Measurements from ENCODE around the gene KRT74.

KRT74 gene

DNA sequence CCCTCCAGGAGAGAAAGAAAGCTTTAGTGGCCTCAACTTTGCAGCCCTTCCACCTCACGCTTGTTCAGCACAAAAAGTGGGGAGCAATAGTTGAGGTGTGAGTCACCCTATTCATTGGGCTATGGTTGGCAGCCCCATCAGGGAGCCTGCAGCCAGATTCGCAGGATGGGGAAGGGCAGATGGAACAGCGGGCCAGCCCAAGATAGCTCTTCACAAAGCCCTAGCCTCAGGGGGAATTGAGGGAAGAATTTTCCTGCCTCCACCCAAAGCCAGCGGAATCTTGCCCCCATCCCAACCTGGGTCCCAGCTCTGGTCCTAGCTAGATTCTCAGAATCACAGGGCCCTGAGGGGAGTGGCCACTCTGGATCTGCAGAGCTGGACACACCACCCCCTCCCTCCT, 49.8 kb downstream of the KRT74 start:
- no peaks in the 10 kb centered on the region for H3K36me3 ChIP-seq (ENCODE audit: control insufficient read depth, insufficient read depth, low read length)
- no peaks in the 10 kb centered on the region for H3K27me3 ChIP-seq (replicated peaks; ENCODE audit: control insufficient read depth, insufficient read depth, low read length)
- H3K4me3 ChIP-seq (replicated peaks; ENCODE audit: low read depth, low read length): no peak overlapping the region
- no peak for DNase-seq (ENCODE audit: extremely low read depth, insufficient read length)
- TF ChIP-seq, protein P1, sequence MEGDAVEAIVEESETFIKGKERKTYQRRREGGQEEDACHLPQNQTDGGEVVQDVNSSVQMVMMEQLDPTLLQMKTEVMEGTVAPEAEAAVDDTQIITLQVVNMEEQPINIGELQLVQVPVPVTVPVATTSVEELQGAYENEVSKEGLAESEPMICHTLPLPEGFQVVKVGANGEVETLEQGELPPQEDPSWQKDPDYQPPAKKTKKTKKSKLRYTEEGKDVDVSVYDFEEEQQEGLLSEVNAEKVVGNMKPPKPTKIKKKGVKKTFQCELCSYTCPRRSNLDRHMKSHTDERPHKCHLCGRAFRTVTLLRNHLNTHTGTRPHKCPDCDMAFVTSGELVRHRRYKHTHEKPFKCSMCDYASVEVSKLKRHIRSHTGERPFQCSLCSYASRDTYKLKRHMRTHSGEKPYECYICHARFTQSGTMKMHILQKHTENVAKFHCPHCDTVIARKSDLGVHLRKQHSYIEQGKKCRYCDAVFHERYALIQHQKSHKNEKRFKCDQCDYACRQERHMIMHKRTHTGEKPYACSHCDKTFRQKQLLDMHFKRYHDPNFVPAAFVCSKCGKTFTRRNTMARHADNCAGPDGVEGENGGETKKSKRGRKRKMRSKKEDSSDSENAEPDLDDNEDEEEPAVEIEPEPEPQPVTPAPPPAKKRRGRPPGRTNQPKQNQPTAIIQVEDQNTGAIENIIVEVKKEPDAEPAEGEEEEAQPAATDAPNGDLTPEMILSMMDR (IDR thresholded peaks at IDR 0.05; ENCODE audit: insufficient read depth, low read length, poor library complexity, severe bottlenecking): no peak

DNA sequence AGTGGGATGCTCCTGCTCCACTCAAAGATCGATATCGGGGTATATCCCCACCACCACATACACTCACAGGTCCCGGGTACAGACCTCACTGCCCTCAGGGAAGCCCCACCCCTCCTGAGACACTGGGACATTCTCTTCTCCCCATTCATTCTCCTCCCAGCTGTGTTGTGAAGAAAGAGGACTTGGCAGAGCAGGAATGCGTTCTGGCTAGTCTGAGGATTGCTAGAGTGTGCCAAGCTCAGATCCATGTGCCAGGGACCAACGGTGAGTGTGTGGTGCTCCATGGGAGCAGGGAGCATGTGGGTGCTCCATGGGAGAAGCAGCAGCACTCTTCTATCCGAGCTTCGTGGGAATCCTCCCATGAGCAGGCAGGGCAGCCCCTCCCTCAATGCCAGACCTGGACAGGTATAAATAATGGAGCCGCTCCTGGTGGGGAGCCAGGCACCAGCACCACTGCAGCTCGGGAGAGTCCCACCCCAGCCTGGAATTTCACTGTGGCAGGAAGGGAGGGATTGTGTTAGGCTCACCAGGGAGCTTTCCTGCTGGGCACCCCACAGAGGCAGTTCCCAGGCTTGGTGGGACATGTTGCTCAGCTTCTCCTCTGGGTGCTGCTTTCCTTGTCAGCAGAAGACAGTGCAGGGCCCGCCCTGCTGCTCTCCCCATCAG, 51.2 kb downstream of the KRT74 start:
- TF ChIP-seq, protein P1 (IDR thresholded peaks at IDR 0.05; ENCODE audit: insufficient read depth, low read length, poor library complexity, severe bottlenecking): no peak
- DNase-seq (ENCODE audit: extremely low read depth, insufficient read length): no peak
- Histone ChIP-seq H3K4me3 (replicated peaks; ENCODE audit: low read depth, low read length) (no peak overlapping the region), H3K36me3 (ENCODE audit: control insufficient read depth, insufficient read depth, low read length) (no peaks in the 10 kb centered on the region), H3K27me3 (replicated peaks; ENCODE audit: control insufficient read depth, insufficient read depth, low read length) (no peaks in the 10 kb centered on the region; the same call in 1 of the 2 replicates)

DNA sequence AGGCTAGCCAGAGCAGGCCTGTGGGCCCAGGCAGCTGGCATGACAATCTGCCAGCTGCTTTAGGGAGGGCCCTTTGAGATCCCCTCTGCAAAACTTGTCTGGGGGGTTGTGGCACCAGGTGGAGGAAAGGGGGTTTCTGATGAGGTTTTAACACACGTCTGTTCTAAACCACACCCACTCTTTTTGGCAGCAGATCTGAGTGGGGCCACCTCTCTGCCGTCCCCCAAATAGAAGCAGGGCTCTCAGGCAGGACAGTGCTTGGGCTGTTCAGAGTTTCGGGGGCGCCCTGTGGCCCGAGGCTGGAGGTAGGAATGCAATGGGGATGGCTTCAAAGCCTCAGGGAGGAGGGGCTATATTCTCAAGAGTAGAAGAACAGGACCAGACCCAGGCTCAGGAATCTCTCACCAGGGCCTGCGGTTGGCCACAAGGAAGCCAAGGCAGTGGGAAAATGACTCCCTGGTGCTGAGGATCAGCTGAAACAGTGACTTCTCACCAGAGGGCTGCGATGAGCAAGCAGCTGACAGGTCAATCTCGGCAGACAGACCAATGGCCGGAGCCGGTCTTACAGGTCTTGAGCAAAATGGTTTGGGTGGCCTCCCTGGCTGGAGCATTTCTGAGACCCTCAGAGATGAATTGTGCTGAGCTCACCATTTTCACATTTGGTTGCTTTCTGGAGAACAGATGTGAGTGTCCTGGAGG, 51.9 kb downstream of the KRT74 start:
- Histone ChIP-seq H3K4me3 (replicated peaks; ENCODE audit: low read depth, low read length) (no peak overlapping the region), H3K27me3 (replicated peaks; ENCODE audit: control insufficient read depth, insufficient read depth, low read length) (no peaks in the 10 kb centered on the region; the same call in 1 of the 2 replicates), H3K36me3 (ENCODE audit: control insufficient read depth, insufficient read depth, low read length) (no peaks in the 10 kb centered on the region)
- DNase-seq (ENCODE audit: extremely low read depth, insufficient read length): no peak
- TF ChIP-seq, protein P1 (IDR thresholded peaks at IDR 0.05; ENCODE audit: insufficient read depth, low read length, poor library complexity, severe bottlenecking): no peak

DNA sequence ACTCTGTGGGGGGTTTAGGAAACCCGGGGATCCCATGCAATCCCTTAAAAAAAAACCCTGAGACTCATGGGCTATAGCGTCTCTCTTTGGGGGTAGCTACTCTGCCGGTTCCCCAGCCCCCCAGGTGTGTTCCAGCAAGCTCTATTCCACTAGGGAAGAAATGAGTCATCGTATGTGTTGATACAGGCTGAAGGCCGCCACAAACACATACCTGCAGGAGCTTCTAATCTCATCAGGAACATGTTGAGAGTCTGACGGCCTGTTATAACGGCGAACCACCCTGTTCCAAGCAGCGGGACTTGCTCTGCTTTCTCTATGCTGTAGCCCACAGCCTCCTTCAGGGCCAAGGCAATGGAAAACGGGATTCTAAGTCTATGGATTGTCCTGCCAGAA, 52.5 kb downstream of the KRT74 start:
- Histone ChIP-seq H3K36me3 (ENCODE audit: control insufficient read depth, insufficient read depth, low read length) (no peaks in the 10 kb centered on the region), H3K27me3 (replicated peaks; ENCODE audit: control insufficient read depth, insufficient read depth, low read length) (no peaks in the 10 kb centered on the region; the same call in 1 of the 2 replicates), H3K4me3 (replicated peaks; ENCODE audit: low read depth, low read length) (no peak overlapping the region)
- TF ChIP-seq, protein P1 (IDR thresholded peaks at IDR 0.05; ENCODE audit: insufficient read depth, low read length, poor library complexity, severe bottlenecking): no peak
- DNase-seq (ENCODE audit: extremely low read depth, insufficient read length): no peak

DNA sequence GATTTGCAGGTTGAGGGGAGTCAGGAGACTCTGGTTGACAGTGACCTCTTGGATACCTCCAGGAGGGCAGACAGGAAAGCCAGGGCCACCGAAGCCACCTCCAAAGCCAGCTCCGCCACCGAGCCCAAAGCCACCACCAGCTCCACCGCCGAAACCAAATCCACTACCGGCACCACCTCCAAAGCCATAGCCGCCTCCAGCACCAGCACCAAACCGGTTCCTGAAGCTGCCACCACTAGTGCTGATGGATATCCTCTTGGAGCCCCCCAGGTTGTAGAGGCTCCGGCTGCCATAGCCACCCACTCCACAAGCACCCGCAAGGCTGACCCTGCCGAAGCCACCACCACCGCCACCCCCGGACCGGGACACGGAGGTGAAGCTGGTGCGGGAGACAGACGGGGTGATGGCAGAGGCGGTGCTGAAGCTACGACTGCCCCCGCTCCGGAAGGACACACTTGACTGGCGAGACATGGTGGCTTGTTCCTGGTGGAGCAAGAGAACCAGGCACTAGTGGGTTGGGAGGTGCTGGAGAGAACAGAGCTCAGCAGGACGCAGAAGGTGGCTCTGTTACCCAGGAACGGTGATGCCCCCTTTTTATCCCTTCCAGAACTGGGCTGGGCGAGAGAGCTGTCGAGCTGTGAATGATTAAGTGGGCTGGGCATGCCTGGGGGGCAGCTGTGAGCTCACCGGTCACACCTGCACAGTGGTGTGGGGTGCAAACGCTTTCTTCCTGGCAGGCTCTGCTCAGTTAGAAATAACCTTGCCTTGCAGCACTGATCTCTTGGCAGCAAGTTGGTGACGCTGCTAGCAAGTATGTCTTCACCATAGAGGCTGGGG, 53.6 kb downstream of the KRT74 start, which contains the start of gene KRT5:
TSS of gene KRT5 (minus strand) at position 569 of the 837 bp plus-strand sequence. CDS start at position 471, 98 bp downstream.
- DNase-seq (ENCODE audit: extremely low read depth, insufficient read length): no peak
- no peak within 1 kb of the TSS for H3K4me3 ChIP-seq (replicated peaks; ENCODE audit: low read depth, low read length)

More for the DNA sequence above, 53.6 kb downstream of the KRT74 start, which contains the start of gene KRT5:
- Histone ChIP-seq H3K27me3 (replicated peaks; ENCODE audit: control insufficient read depth, insufficient read depth, low read length) (no peaks in the 10 kb centered on the region; the same call in 1 of the 2 replicates), H3K36me3 (ENCODE audit: control insufficient read depth, insufficient read depth, low read length) (no peaks in the 10 kb centered on the region)
- TF ChIP-seq, protein P1 (IDR thresholded peaks at IDR 0.05; ENCODE audit: insufficient read depth, low read length, poor library complexity, severe bottlenecking): no peak

Measured in GM06990 (cell line).